ENCODE measurements around the gene ETV6.

ETV6 gene

DNA sequence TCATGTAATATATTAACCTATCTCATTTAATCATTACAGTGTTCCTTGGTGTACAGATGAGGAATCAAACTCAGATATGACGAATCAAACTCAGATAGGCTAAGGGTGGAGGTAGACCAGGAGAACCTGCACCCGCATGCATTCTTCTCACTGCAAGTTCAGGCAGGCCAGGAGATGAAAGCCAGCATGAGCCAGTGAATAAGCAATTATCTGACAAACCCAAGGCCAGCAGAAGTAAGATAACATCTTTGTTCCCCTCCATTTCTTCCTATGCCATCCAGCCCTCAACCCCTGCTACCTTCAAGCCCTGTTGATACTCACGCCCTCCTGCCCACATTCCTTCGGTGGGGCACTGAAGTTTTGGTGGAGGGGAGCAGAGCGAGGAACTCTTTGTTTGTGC, 152.2 kb downstream of the ETV6 start:
- no peak for DNase-seq (ENCODE audit: low read depth)

GRCh38 chr12:11804130-11804529, 154.7 kb downstream of the ETV6 start:
- no peak for DNase-seq (ENCODE audit: low read depth)

DNA sequence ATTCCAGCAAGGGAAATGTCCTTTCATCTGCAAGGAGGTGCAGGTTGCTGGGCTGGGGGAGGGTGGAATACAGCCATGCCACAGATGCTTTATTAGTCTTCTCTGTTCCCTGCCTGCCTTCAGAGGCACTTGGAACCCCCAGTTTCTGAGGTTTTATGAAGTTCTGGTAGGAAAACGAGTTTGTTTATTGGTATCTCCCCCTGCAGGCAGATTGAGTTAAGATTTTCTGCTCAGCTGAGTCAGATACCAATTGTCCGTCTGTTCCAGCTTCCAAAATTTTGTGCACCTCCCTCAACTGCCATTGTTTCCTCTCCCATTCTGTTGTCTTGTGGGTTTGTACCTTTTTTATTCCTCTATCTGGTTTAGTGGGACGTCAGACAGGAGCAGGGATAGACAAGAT, 155.6 kb downstream of the ETV6 start:
- no peak for DNase-seq (ENCODE audit: low read depth)

DNA sequence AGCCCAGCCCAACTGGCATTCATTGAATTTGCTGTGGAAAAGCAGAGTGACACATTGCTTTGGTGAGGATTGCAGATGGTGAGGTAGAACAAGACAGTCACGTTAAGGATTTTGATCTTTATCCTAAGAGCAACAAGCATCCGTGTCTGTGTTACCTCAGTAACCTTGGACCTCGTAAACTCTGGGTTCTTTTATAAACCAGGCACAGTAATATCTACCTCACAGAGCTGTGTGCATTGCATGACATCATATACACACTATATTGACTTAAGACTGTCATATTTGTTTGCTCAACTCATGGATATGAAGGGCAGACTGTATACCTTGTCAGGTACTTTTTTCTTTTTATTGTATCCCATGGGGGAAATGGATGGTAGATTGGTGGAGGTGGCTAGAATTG, 156.2 kb downstream of the ETV6 start:
- DNase-seq (ENCODE audit: low read depth) = no peak

- DNase-seq (ENCODE audit: low read depth) = no peak
These were observed 158.0 kb downstream of the ETV6 start for GRCh38 chr12:11807458-11807857.

GRCh38 chr12:11808931-11809330, 159.5 kb downstream of the ETV6 start:
- DNase-seq (ENCODE audit: low read depth) = no peak

GRCh38 chr12:11810206-11810545, 160.7 kb downstream of the ETV6 start:
- no peak for DNase-seq (ENCODE audit: low read depth)

DNA sequence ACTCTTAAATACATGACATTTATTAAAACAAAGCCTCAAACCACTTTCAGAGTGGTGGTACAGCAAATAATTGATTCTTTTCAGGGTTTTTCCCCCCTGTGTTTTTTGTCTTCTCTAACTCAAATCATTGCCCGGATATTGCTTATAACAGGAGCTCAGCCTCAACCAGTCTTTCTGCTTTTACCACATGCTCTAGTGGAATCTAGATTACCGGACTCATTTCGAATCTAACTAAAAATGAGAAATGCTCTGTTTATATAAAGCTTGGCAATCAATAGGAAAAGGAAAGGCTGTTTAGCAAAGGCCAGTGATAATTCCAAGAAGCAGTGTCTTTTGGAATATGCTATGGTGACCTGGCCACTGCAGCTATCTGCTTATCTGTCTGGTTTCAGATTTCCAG, 161.5 kb downstream of the ETV6 start:
- no peak for DNase-seq (ENCODE audit: low read depth)

DNA sequence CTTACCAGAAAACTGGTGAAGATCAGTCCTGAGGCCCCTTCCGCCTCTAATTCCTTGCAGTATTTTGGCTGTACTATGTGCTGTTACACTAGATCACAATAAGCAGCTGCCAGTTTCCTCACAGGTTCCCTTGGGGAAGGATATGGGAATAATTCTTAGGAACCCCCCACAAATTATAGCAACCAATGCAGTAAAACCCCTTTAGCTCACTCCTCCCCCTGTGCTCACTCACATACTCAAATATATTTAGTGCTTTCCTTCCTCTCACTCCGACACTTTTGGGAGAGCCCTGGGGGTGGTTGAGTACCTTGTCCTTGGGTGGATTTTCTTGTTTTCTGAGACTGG, 162.7 kb downstream of the ETV6 start:
- DNase-seq (ENCODE audit: low read depth) = no peak

- no peak for DNase-seq (ENCODE audit: low read depth)
These were observed 163.3 kb downstream of the ETV6 start for GRCh38 chr12:11812586-11813437.

DNA sequence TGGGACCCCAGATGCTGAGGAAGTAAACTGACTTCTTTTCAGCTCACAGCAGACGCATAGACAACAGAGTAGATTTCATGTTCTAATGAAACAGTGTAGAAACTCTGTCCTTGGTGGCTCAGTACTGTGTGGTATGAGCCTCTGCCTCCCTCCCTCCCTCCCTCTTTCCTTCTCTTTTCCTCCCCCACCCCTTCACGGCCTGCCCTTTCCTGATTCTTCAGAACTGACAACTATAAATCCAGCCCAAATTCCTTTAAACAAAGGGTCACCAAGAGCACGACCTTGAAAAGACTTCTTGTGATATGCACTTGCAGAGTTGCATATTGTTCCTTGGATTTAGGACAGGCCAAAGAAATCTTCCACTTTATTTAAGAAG, 164.0 kb downstream of the ETV6 start:
- DNase-seq (ENCODE audit: low read depth) = no peak

- peak; percentile 27 for DNase-seq (ENCODE audit: low read depth)
These were observed 164.9 kb downstream of the ETV6 start for GRCh38 chr12:11814374-11814773.

DNA sequence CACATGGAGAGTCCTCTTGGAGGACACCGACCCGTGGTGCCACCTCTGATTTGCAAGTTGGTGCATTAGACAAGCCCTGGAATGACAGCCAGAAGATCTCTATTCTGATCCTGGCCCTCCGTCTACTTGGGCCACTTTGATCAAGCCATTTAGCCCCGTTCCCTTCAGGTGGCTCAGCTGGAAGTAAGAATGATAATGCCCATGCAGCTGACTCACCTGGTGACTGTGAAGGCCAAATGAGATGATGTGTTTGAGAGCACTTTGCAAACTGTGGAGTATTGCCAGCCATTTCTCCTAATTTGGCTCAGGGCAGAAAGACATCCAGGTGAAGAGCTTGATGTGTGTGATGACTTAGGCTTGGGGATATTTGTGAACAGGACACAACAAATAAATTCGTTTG, 165.9 kb downstream of the ETV6 start:
- no peak for DNase-seq (ENCODE audit: low read depth)

DNA sequence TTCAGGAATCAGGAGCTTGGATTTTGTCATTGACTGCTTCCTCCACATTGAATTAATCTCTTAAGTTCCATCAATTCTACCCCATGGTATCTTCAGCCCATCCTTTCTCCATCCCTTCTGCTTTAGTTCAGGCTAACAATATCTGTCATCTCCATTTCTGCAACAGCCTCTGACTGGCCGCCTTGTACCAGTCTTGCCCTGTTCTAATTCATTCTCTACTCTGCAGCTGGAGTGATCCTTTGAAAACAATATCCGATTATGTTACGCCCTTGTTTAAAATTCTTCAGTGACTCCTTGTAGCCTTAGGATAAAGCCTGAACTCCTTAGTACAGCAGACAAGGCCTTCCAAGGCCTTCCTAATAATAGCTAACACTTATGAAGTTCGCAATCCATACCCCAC, 170.2 kb downstream of the ETV6 start:
- DNase-seq (ENCODE audit: low read depth) = no peak

- DNase-seq (ENCODE audit: low read depth) = no peak
These were observed 171.0 kb downstream of the ETV6 start for GRCh38 chr12:11820476-11820875.

GRCh38 chr12:11821386-11822080, 172.1 kb downstream of the ETV6 start:
- no peak for DNase-seq (ENCODE audit: low read depth)

DNA sequence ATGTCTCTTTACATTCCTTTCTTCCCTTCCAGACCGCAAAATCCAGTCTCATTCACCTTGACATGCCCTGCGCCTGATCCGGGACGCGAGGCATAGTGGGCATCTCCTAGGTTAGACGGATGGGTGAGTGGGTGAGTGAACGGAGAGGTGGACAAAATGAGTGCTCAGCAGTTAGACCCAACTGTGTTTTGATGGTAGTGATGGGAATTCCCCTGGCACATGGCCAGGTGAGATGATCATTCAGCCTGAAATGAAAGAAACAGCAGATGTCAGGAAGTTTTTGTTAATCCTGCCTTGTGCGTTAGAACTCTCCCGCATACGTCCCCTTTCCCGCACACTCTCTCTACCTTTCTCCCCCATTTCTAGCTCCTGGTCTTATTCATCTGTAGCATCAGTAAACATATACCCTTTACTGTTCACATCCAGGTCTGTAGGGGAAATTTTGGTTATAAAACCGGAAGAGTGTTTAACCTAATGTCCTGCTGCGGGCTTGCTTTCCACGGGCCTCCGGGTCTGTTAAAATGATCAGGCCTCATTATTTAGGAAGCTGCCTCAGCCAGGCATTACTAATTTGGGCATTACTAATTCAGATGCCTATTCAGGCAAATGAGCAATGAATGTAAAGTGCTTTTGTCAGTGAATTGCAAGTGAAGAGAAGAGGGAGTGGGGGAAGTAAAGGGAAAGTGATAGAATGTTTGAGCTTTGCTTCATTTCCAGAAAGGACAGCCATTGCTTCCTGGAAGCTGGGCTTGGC, 172.8 kb downstream of the ETV6 start:
- peak; percentile 39 for DNase-seq (ENCODE audit: low read depth)

DNA sequence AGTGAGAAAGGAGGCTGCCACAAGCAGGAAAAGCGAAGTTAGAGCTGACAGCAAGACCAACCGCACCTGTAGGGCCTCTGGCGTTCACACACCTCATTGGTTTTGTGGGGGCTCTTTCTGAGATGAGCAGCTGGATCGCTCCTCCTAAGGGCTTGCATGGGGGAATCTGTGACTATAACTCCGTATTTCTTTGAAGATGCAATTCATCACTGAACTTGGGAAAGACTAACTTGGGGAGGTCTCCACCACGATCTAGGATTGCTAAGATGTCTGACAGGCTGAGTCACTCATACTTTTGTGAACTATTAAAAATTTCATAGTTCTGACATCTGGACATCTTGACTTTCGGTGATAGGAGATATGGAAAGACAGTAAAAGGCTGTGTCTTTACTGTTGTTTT, 173.6 kb downstream of the ETV6 start:
- no peak for DNase-seq (ENCODE audit: low read depth)

- DNase-seq (ENCODE audit: low read depth) = no peak
These were observed 174.1 kb downstream of the ETV6 start for GRCh38 chr12:11823593-11823992.

- no peak for DNase-seq (ENCODE audit: low read depth)
These were observed 174.6 kb downstream of the ETV6 start for GRCh38 chr12:11824069-11824468.

DNA sequence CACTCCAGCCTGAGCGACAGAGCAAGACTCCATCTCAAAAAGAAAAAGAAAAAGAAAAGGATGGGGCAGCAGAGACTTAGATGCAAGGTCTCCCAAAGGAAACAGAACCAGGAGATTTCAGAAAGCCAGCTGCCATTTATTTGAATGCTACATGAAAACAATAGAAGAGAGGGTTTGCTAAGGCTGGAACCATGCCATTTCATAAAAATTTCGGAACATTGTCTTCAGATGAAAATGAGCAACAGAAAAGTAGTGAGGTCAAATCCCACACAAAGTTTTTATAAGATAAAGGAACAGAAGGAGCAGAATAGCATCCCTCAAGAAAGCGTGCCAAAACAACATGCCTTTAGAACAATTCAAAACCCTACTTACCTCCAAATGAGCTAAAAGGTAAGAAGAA, 175.3 kb downstream of the ETV6 start:
- DNase-seq (ENCODE audit: low read depth) = no peak

DNA sequence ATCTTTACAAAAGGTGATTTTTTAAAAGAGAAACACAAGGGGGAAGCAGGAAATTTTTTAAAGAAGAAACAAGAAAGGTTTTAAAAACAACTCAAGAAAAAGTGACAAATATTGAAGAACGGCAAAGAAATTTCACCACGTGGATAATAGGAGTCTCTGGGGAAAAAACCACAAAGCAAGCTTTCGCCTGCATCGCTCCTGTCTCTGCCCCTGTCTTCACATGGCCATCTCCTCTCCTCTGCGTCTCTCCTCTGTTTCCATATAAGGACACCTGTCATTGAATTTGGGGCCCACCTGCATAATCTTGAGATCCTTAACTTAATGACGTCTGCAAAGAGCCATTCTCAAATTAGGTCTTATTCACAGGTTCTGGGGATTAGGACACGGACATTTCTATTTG, 175.8 kb downstream of the ETV6 start:
- no peak for DNase-seq (ENCODE audit: low read depth)

DNA sequence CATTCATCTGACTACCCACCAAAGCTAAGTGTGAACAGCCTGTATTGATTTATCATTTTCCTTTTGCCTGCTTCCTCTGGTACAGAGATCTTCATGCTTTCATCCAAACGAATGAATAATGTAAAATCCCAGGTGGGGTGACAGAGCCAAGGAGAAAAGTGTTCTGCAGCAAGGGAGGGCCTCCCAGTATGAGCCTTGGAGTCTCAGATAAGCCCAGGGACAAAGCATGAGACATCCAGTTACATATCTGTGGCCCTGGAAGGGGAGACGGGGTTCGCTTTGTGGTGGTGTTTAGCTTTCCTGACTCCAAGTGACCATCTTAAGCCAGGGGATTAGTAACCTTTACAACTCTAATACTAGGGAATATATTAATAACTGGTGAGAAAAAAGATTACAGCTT, 177.1 kb downstream of the ETV6 start:
- DNase-seq (ENCODE audit: low read depth) = no peak
